ENCODE data around the gene MAN1A1.

DNA sequence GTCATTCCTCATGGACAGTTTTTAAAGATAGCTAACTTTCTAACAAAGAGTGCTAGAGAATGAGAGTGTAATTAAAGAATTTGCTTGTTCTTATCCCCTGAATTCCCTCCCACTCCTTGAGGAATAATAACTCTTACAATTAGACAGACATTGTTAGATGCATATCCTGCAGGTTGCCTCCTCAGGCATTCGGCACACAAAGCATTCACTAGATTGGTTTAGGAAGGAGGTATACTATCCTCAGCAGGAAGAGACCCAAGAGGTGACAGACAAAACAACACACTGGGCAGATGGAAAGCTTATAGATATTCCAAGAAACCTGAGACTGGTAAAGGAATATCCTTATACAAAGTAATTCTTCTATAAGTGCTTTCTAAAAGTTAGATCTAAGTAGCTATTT, 162.0 kb downstream of the MAN1A1 start:
- TF ChIP-seq POLR2A (IDR thresholded peaks at IDR 0.05) = no peak
- TF ChIP-seq, protein P1, sequence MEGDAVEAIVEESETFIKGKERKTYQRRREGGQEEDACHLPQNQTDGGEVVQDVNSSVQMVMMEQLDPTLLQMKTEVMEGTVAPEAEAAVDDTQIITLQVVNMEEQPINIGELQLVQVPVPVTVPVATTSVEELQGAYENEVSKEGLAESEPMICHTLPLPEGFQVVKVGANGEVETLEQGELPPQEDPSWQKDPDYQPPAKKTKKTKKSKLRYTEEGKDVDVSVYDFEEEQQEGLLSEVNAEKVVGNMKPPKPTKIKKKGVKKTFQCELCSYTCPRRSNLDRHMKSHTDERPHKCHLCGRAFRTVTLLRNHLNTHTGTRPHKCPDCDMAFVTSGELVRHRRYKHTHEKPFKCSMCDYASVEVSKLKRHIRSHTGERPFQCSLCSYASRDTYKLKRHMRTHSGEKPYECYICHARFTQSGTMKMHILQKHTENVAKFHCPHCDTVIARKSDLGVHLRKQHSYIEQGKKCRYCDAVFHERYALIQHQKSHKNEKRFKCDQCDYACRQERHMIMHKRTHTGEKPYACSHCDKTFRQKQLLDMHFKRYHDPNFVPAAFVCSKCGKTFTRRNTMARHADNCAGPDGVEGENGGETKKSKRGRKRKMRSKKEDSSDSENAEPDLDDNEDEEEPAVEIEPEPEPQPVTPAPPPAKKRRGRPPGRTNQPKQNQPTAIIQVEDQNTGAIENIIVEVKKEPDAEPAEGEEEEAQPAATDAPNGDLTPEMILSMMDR (IDR thresholded peaks at IDR 0.05) = no peak

All from right lobe of liver (tissue), 4 donors.